ENCODE measurements around the gene SFTPD.
"Not testable (repeated sequence)": the region's sequence is repeated elsewhere in the genome, so short reads cannot be mapped to it uniquely, and the experiment has no call there.

Gene SFTPD

GRCh38 chr10:79948976-79949722 is at the start of gene SFTPD:
Gene SFTPD (minus strand): TSS chr10:79949105. CDS start chr10:79946659, 2,446 bp downstream.
- Histone ChIP-seq H3K79me2 (ENCODE audit: control insufficient read depth, insufficient read depth, low read length, unreplicated experiment) (no peaks in the 10 kb centered on the region), H3K4me3 (ENCODE audit: low read depth, low read length) (no peak within 1 kb of the TSS), H3K27ac (ENCODE audit: low read depth, low read length) (no peak within 1 kb of the TSS), H3K4me1 (ENCODE audit: control insufficient read depth, insufficient read depth, low read length, unreplicated experiment) (no peaks in the 10 kb centered on the region), H3K27me3 (ENCODE audit: insufficient read depth, low read length) (peaks cover 80% of the 10 kb centered on the region), H3K36me3 (ENCODE audit: insufficient read depth, low read length) (no peaks in the 10 kb centered on the region), H2AFZ (ENCODE audit: low read length, unreplicated experiment) (no peak within 1 kb of the TSS)

GRCh38 chr10:79995979-79996634 is 47.2 kb upstream of the SFTPD start:
- H3K36me3 ChIP-seq (ENCODE audit: insufficient read depth, low read length) = no peaks in the 10 kb centered on the region
- no peaks in the 10 kb centered on the region for H3K79me2 ChIP-seq (ENCODE audit: control insufficient read depth, insufficient read depth, low read length, unreplicated experiment)
- no peak overlapping the region for H2AFZ ChIP-seq (ENCODE audit: low read length, unreplicated experiment)
- H3K27me3 ChIP-seq (ENCODE audit: insufficient read depth, low read length) = peaks cover 56% of the 10 kb centered on the region
- H3K4me3 ChIP-seq (ENCODE audit: low read depth, low read length) = no peak overlapping the region
- no peaks in the 10 kb centered on the region for H3K4me1 ChIP-seq (ENCODE audit: control insufficient read depth, insufficient read depth, low read length, unreplicated experiment)
- no peak overlapping the region for H3K27ac ChIP-seq (ENCODE audit: low read depth, low read length)

GRCh38 chr10:79994556-79994955 is 45.7 kb upstream of the SFTPD start:
- Histone ChIP-seq H3K4me3 (ENCODE audit: low read depth, low read length) (no peak overlapping the region), H3K27me3 (ENCODE audit: insufficient read depth, low read length) (peaks cover 61% of the 10 kb centered on the region), H3K36me3 (ENCODE audit: insufficient read depth, low read length) (no peaks in the 10 kb centered on the region), H3K4me1 (ENCODE audit: control insufficient read depth, insufficient read depth, low read length, unreplicated experiment) (no peaks in the 10 kb centered on the region), H3K79me2 (ENCODE audit: control insufficient read depth, insufficient read depth, low read length, unreplicated experiment) (no peaks in the 10 kb centered on the region), H2AFZ (ENCODE audit: low read length, unreplicated experiment) (no peak overlapping the region), H3K27ac (ENCODE audit: low read depth, low read length) (no peak overlapping the region)

GRCh38 chr10:79988199-79988598 is 39.3 kb upstream of the SFTPD start:
- H3K4me1 ChIP-seq (ENCODE audit: control insufficient read depth, insufficient read depth, low read length, unreplicated experiment); H3K27ac ChIP-seq (ENCODE audit: low read depth, low read length); H3K79me2 ChIP-seq (ENCODE audit: control insufficient read depth, insufficient read depth, low read length, unreplicated experiment); H3K36me3 ChIP-seq (ENCODE audit: insufficient read depth, low read length); H3K4me3 ChIP-seq (ENCODE audit: low read depth, low read length); H2AFZ ChIP-seq (ENCODE audit: low read length, unreplicated experiment): not testable (repeated sequence)
- peaks cover 61% of the 10 kb centered on the region for H3K27me3 ChIP-seq (ENCODE audit: insufficient read depth, low read length)

- H3K79me2 ChIP-seq (ENCODE audit: control insufficient read depth, insufficient read depth, low read length, unreplicated experiment); H3K36me3 ChIP-seq (ENCODE audit: insufficient read depth, low read length); H3K4me1 ChIP-seq (ENCODE audit: control insufficient read depth, insufficient read depth, low read length, unreplicated experiment); H3K4me3 ChIP-seq (ENCODE audit: low read depth, low read length); H3K27ac ChIP-seq (ENCODE audit: low read depth, low read length); H2AFZ ChIP-seq (ENCODE audit: low read length, unreplicated experiment): not testable (repeated sequence)
- peaks cover 51% of the 10 kb centered on the region for H3K27me3 ChIP-seq (ENCODE audit: insufficient read depth, low read length)
Measured at GRCh38 chr10:79986661-79987060, 37.8 kb upstream of the SFTPD start.

GRCh38 chr10:79985481-79986072 is 36.7 kb upstream of the SFTPD start:
- no peak overlapping the region for H3K27ac ChIP-seq (ENCODE audit: low read depth, low read length)
- peaks cover 6% of the 10 kb centered on the region for H3K4me1 ChIP-seq (ENCODE audit: control insufficient read depth, insufficient read depth, low read length, unreplicated experiment)
- no peak overlapping the region for H2AFZ ChIP-seq (ENCODE audit: low read length, unreplicated experiment)
- H3K79me2 ChIP-seq (ENCODE audit: control insufficient read depth, insufficient read depth, low read length, unreplicated experiment) = no peaks in the 10 kb centered on the region
- no peaks in the 10 kb centered on the region for H3K36me3 ChIP-seq (ENCODE audit: insufficient read depth, low read length)
- no peak overlapping the region for H3K4me3 ChIP-seq (ENCODE audit: low read depth, low read length)
- H3K27me3 ChIP-seq (ENCODE audit: insufficient read depth, low read length) = peaks cover 41% of the 10 kb centered on the region

- Histone ChIP-seq H3K27me3 (ENCODE audit: insufficient read depth, low read length) (peaks cover 41% of the 10 kb centered on the region), H3K4me1 (ENCODE audit: control insufficient read depth, insufficient read depth, low read length, unreplicated experiment) (peaks cover 6% of the 10 kb centered on the region), H3K79me2 (ENCODE audit: control insufficient read depth, insufficient read depth, low read length, unreplicated experiment) (no peaks in the 10 kb centered on the region), H2AFZ (ENCODE audit: low read length, unreplicated experiment) (no peak overlapping the region), H3K27ac (ENCODE audit: low read depth, low read length) (no peak overlapping the region), H3K36me3 (ENCODE audit: insufficient read depth, low read length) (no peaks in the 10 kb centered on the region), H3K4me3 (ENCODE audit: low read depth, low read length) (no peak overlapping the region)
Measured at GRCh38 chr10:79984851-79985250, 35.9 kb upstream of the SFTPD start.

GRCh38 chr10:79983286-79983909 is 34.5 kb upstream of the SFTPD start:
- Histone ChIP-seq H3K79me2 (ENCODE audit: control insufficient read depth, insufficient read depth, low read length, unreplicated experiment) (no peaks in the 10 kb centered on the region), H3K36me3 (ENCODE audit: insufficient read depth, low read length) (no peaks in the 10 kb centered on the region), H3K27me3 (ENCODE audit: insufficient read depth, low read length) (peaks cover 49% of the 10 kb centered on the region), H3K4me1 (ENCODE audit: control insufficient read depth, insufficient read depth, low read length, unreplicated experiment) (peaks cover 6% of the 10 kb centered on the region), H3K27ac (ENCODE audit: low read depth, low read length) (no peak overlapping the region), H2AFZ (ENCODE audit: low read length, unreplicated experiment) (no peak overlapping the region), H3K4me3 (ENCODE audit: low read depth, low read length) (no peak overlapping the region)

GRCh38 chr10:79982861-79983260 is 34.0 kb upstream of the SFTPD start:
- Histone ChIP-seq H3K4me3 (ENCODE audit: low read depth, low read length) (peak overlapping the region; percentile 89), H3K27me3 (ENCODE audit: insufficient read depth, low read length) (peaks cover 48% of the 10 kb centered on the region)

GRCh38 chr10:79982362-79982800 is 33.5 kb upstream of the SFTPD start:
- Histone ChIP-seq H3K27ac (ENCODE audit: low read depth, low read length) (no peak overlapping the region), H3K4me1 (ENCODE audit: control insufficient read depth, insufficient read depth, low read length, unreplicated experiment) (peaks cover 6% of the 10 kb centered on the region), H2AFZ (ENCODE audit: low read length, unreplicated experiment) (peak overlapping the region; percentile 100), H3K79me2 (ENCODE audit: control insufficient read depth, insufficient read depth, low read length, unreplicated experiment) (no peaks in the 10 kb centered on the region), H3K27me3 (ENCODE audit: insufficient read depth, low read length) (peaks cover 44% of the 10 kb centered on the region), H3K36me3 (ENCODE audit: insufficient read depth, low read length) (no peaks in the 10 kb centered on the region), H3K4me3 (ENCODE audit: low read depth, low read length) (peak overlapping the region; percentile 89)

More at GRCh38 chr10:79982861-79983260, 34.0 kb upstream of the SFTPD start:
- no peaks in the 10 kb centered on the region for H3K79me2 ChIP-seq (ENCODE audit: control insufficient read depth, insufficient read depth, low read length, unreplicated experiment)
- no peaks in the 10 kb centered on the region for H3K36me3 ChIP-seq (ENCODE audit: insufficient read depth, low read length)
- peak overlapping the region; percentile 48 for H2AFZ ChIP-seq (ENCODE audit: low read length, unreplicated experiment)
- H3K4me1 ChIP-seq (ENCODE audit: control insufficient read depth, insufficient read depth, low read length, unreplicated experiment) = peaks cover 6% of the 10 kb centered on the region
- no peak overlapping the region for H3K27ac ChIP-seq (ENCODE audit: low read depth, low read length)
